GM13977 (cell line): Measurements from ENCODE around the gene PCSK2.

ENCODE experiments used
- DNase-seq: peaks from one replicate; pipeline ENCODE4 v3.0.0; 2012; ENCODE audit warnings: low spot score
- CTCF ChIP-seq: IDR thresholded peaks from 2 replicates; pipeline ENCODE4 v1.5.1; 2012; ENCODE audit warnings: mild to moderate bottlenecking, control low read depth; ENCODE audit not compliant: insufficient read depth; ENCODE audit errors: extremely low read depth, missing control alignments
- in situ Hi-C: fragments of 300-500 bp; cut with MboI; formaldehyde crosslinking; loops from one replicate; pipeline ENCODE4 v1.12.0; 2022; ENCODE audit warnings: low sequenced_read_pairs, low pct_unique_long_range_greater_than_20kb, mixed read lengths, inconsistent platforms; ENCODE audit not compliant: unreplicated experiment

The PCSK2 gene

GRCh38 chr20:17287503-17287902 is 60.7 kb downstream of the PCSK2 start:
- in situ Hi-C loops = no loop called here
- peak; percentile 22 for TF ChIP-seq CTCF
- DNase-seq = no peak

GRCh38 chr20:17287998-17288397 is 61.2 kb downstream of the PCSK2 start:
- no peak for TF ChIP-seq CTCF
- no peak for DNase-seq
- in situ Hi-C loops = no loop called here

GRCh38 chr20:17295151-17295726 is 68.4 kb downstream of the PCSK2 start:
- TF ChIP-seq CTCF = no peak
- in situ Hi-C loops = no loop called here
- DNase-seq = no peak

- in situ Hi-C loops = no loop called here
- no peak for TF ChIP-seq CTCF
- DNase-seq = no peak
Measured at GRCh38 chr20:17295991-17296390, 69.2 kb downstream of the PCSK2 start.

GRCh38 chr20:17298171-17298570 is 71.3 kb downstream of the PCSK2 start:
- no peak for TF ChIP-seq CTCF
- DNase-seq = no peak
- in situ Hi-C loops = no loop called here

GRCh38 chr20:17298751-17299150 is 71.9 kb downstream of the PCSK2 start:
- TF ChIP-seq CTCF = no peak
- in situ Hi-C loops = no loop called here
- no peak for DNase-seq

GRCh38 chr20:17300113-17300512 is 73.3 kb downstream of the PCSK2 start:
- DNase-seq = no peak
- TF ChIP-seq CTCF = no peak
- in situ Hi-C loops = no loop called here
